Measurements from ENCODE around the gene LRCOL1. TPM values are rescaled to one million over a fixed set of nuclear protein-coding genes. Genes with fewer than 3 reads are reported as not detected.

The LRCOL1 gene
- total and polyA plus RNA-seq, 2 of the 8 experiments (the other 6 are each of a cell fraction or from before 2014, with no cell fraction given), result not detected

GRCh38 chr12:132584429-132584828, 26.0 kb downstream of the LRCOL1 start:
- H3K18ac ChIP-seq (ENCODE audit: extremely low read depth, low read length), result no peak overlapping the region
- no peak overlapping the region for H4K91ac ChIP-seq (replicated peaks; ENCODE audit: insufficient read length, low read length)
- peaks cover 2% of the 10 kb centered on the region; the same call in 1 of the 2 replicates for H3K79me1 ChIP-seq (ENCODE audit: low read depth, low read length)
- H3K23me2 ChIP-seq (ENCODE audit: low read depth, low read length), result peaks cover 18% of the 10 kb centered on the region; the same call in 1 of the 2 replicates
- DNase-seq (ENCODE audit: low read depth in 1 of 2, low spot score in 2 of 2) (no peak), FAIRE-seq (no peak)
- no peak overlapping the region for H2BK12ac ChIP-seq (ENCODE audit: low read depth, low read length)
- no peak overlapping the region for H2BK15ac ChIP-seq (ENCODE audit: low read length)
- peaks cover 38 to 72% (median 61%) of the 10 kb centered on the region in 4 experiments for H3K27me3 ChIP-seq (replicated peaks in 1 of 4; ENCODE audit: control insufficient read depth in 3 of 4, extremely low read depth in 1 of 4, insufficient read depth in 3 of 4, low read length in 3 of 4)
- H3K14ac ChIP-seq (ENCODE audit: insufficient read length), result no peak overlapping the region
- CTCF ChIA-PET (ENCODE audit: partially characterized antibody), result no interaction called here
- peak overlapping the region in 1 of 4 experiments; percentile 59; a peak in 1 of 8 replicates for H3K4me3 ChIP-seq (ENCODE audit: extremely low read depth in 1 of 4, insufficient read depth in 2 of 4, low read depth in 3 of 4, low read length in 4 of 4)
- H3K27ac ChIP-seq (ENCODE audit: low read depth, low read length), result no peak overlapping the region
- H4K20me1 ChIP-seq (replicated peaks in 1 of 2; ENCODE audit: control insufficient read depth in 1 of 2, insufficient read depth in 2 of 2, low read length in 2 of 2), result peaks cover 10 to 17% of the 10 kb centered on the region in 2 experiments
- peaks cover 0 to 6% (median 5%) of the 10 kb centered on the region in 4 experiments; a peak in 2 of 7 replicates for H3K4me1 ChIP-seq (replicated peaks in 1 of 4; ENCODE audit: control insufficient read depth in 3 of 4, insufficient read depth in 4 of 4, low read length in 3 of 4)
- H3K4ac ChIP-seq (replicated peaks; ENCODE audit: insufficient read length, low read depth, low read length), result no peak overlapping the region
- no peak overlapping the region for H3K23ac ChIP-seq (ENCODE audit: insufficient read length)
- H4K8ac ChIP-seq (ENCODE audit: extremely low read depth, insufficient read depth, low read length), result no peak overlapping the region
- H2BK120ac ChIP-seq (replicated peaks; ENCODE audit: low read depth, low read length), result no peak overlapping the region
- H3K56ac ChIP-seq (replicated peaks; ENCODE audit: insufficient read length, low read depth, low read length), result no peak overlapping the region
- peak overlapping the region; percentile 67 to 82; a peak in 2 of 4 replicates for H3K4me2 ChIP-seq (ENCODE audit: insufficient read depth in 1 of 2, low read depth in 2 of 2, low read length in 2 of 2)
- H3K9ac ChIP-seq (replicated peaks in 1 of 4; ENCODE audit: extremely low read depth in 1 of 4, low read depth in 3 of 4, low read length in 3 of 4), result no peak overlapping the region
- H2BK20ac ChIP-seq (ENCODE audit: low read length), result no peak overlapping the region
- POLR2A ChIA-PET (ENCODE audit: partially characterized antibody), result interaction anchor here (5.5 kb wide), 1 partner anchor 33 kb away, joined by 28 read pairs; the partner anchor contains the start of gene P2RX2
- no peak overlapping the region for H2AFZ ChIP-seq (ENCODE audit: low read length)
- H3K36me3 ChIP-seq (ENCODE audit: control insufficient read depth in 2 of 4, insufficient read depth in 4 of 4, low read length in 3 of 4), result peaks cover 0 to 2% (median 0%) of the 10 kb centered on the region in 4 experiments; a peak in 1 of 8 replicates
- H4K5ac ChIP-seq (ENCODE audit: insufficient read length, low read depth, low read length), result no peak overlapping the region
- H3K79me2 ChIP-seq (ENCODE audit: control insufficient read depth in 1 of 2, insufficient read depth in 2 of 2, low read length in 2 of 2), result no peaks in the 10 kb centered on the region
- WGBS, 2 experiments (ENCODE audit: extremely low coverage in 1 of 2, insufficient coverage in 1 of 2, insufficient read length in 1 of 2, insufficient replicate concordance in 2 of 2, low coverage in 1 of 2, low lambda C conversion rate in 2 of 2, missing lambda C conversion rate in 1 of 2), result 56% methylated on average over 14 of the region's 14 CpGs; no CpG with 5 or more reads in 1 of the 2 experiments
- no peak overlapping the region for H2BK5ac ChIP-seq (ENCODE audit: low read depth, low read length)
- H2AK5ac ChIP-seq (ENCODE audit: low read depth, low read length), result no peak overlapping the region
- H3K9me3 ChIP-seq (ENCODE audit: insufficient read depth in 2 of 2, low read depth in 1 of 2, low read length in 1 of 2), result peaks cover 0 to 5% of the 10 kb centered on the region in 2 experiments; a peak in 1 of 4 replicates
- TF ChIP-seq CHD1 (IDR thresholded peaks at IDR 0.05; ENCODE audit: low read depth, low read length) (no peak), MAFK (IDR thresholded peaks at IDR 0.05; ENCODE audit: low read depth, low read length) (no peak), SP4 (IDR thresholded peaks at IDR 0.05; ENCODE audit: low read length) (no peak), NRF1 (IDR thresholded peaks at IDR 0.05; ENCODE audit: low read depth, low read length) (no peak), SIRT6 (IDR thresholded peaks at IDR 0.05; ENCODE audit: low read length) (no peak), CREB1 (IDR thresholded peaks at IDR 0.05) (no peak), RAD21 (IDR thresholded peaks at IDR 0.05 in 1 of 2, conservative IDR thresholded peaks at IDR 0.05 in 1 of 2; ENCODE audit: low read depth in 2 of 2, low read length in 2 of 2) (no peak), PHF8 (conservative IDR thresholded peaks at IDR 0.05; ENCODE audit: low read depth, low read length) (no peak), KDM1A (IDR thresholded peaks at IDR 0.05; ENCODE audit: borderline replicate concordance, low read length) (0 out of 2 replicates have a peak, but pooled peaks have one; percentile 56), MAX (IDR thresholded peaks at IDR 0.05) (no peak), CBX5 (IDR thresholded peaks at IDR 0.05; ENCODE audit: low read depth, low read length) (no peak), GABPA (IDR thresholded peaks at IDR 0.05; ENCODE audit: borderline replicate concordance, insufficient read depth, low read length) (no peak), EZH2 (IDR thresholded peaks at IDR 0.05; ENCODE audit: low read depth, low read length, severe bottlenecking) (no peak), BACH1 (IDR thresholded peaks at IDR 0.05; ENCODE audit: low read length) (no peak)

Measured in H1 (cell line).